OCI-LY1 (cell line): ENCODE results near the gene CCDC27.
"Not testable (repeated sequence)": the region's sequence is repeated elsewhere in the genome, so short reads cannot be mapped to it uniquely, and the experiment has no call there.

Experiments
- EZH2 ChIP-seq: fragments of 200-600 bp; sonication (generic), shearing (Covaris generic); IDR thresholded peaks from 2 replicates; pipeline ENCODE4 v1.8.0; 2017; ENCODE audit warnings: borderline replicate concordance, mixed run types, mild to moderate bottlenecking, antibody characterized with exemption, low read length, moderate library complexity, mixed read lengths
- TF ChIP-seq, protein P1 (sequence below): fragments of 200-600 bp; sonication (generic), shearing (Covaris generic); IDR thresholded peaks from 2 replicates; pipeline ENCODE4 v1.5.1; 2017; ENCODE audit warnings: mild to moderate bottlenecking, antibody characterized with exemption, low read length, moderate library complexity, mixed read lengths

DNA sequence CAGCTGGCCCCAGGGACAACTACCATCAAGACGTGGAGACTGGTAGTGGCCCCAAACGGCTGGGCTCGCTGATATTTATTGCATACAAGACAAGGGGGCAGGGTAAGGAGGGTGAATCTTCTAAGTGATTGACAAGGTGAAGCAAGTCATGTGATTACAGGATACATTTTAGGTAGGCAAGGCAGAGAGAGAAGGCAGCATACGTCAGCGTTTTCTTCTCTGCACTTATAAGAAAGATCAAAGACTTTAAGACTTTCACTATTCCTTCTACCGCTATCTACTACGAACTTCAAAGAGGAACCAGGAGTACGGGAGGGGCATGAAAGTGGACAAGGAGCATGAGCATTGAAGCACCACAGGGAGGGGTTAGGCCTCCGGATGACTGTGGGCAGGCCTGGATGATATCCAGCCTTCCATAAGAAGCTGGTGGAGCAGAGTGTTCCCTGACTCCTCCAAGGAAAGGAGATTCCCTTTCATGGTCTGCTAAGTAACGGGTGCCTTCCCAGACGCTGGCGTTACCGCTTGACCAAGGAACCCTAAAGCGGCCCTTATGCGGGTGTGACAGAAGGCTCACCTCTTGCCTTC lies 3.8 kb upstream of the CCDC27 start:
- TF ChIP-seq, protein P1, sequence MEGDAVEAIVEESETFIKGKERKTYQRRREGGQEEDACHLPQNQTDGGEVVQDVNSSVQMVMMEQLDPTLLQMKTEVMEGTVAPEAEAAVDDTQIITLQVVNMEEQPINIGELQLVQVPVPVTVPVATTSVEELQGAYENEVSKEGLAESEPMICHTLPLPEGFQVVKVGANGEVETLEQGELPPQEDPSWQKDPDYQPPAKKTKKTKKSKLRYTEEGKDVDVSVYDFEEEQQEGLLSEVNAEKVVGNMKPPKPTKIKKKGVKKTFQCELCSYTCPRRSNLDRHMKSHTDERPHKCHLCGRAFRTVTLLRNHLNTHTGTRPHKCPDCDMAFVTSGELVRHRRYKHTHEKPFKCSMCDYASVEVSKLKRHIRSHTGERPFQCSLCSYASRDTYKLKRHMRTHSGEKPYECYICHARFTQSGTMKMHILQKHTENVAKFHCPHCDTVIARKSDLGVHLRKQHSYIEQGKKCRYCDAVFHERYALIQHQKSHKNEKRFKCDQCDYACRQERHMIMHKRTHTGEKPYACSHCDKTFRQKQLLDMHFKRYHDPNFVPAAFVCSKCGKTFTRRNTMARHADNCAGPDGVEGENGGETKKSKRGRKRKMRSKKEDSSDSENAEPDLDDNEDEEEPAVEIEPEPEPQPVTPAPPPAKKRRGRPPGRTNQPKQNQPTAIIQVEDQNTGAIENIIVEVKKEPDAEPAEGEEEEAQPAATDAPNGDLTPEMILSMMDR: not testable (repeated sequence)
- not testable (repeated sequence) for TF ChIP-seq EZH2
